Skin of body (tissue), 2 donors: ENCODE measurements around the gene CACNA1C. TPM values are rescaled to one million over a fixed set of nuclear protein-coding genes. Genes with fewer than 3 reads are reported as not detected.
"Not testable (repeated sequence)": the region's sequence is repeated elsewhere in the genome, so short reads cannot be mapped to it uniquely, and the experiment has no call there.

Experiments
- DNase-seq: peaks from one replicate; lab custom pipeline; 2025; lab: John Stamatoyannopoulos, UW
- total RNA-seq: library from RNA; depleted of rRNA; stranded (reverse); fragments of >200 nt; gene quantifications from one replicate; pipeline ENCODE4 v1.2.3, GENCODE V29; 2014

Gene CACNA1C
- total RNA-seq, 1 donor from 2014 or later, result 4.3 TPM

DNA sequence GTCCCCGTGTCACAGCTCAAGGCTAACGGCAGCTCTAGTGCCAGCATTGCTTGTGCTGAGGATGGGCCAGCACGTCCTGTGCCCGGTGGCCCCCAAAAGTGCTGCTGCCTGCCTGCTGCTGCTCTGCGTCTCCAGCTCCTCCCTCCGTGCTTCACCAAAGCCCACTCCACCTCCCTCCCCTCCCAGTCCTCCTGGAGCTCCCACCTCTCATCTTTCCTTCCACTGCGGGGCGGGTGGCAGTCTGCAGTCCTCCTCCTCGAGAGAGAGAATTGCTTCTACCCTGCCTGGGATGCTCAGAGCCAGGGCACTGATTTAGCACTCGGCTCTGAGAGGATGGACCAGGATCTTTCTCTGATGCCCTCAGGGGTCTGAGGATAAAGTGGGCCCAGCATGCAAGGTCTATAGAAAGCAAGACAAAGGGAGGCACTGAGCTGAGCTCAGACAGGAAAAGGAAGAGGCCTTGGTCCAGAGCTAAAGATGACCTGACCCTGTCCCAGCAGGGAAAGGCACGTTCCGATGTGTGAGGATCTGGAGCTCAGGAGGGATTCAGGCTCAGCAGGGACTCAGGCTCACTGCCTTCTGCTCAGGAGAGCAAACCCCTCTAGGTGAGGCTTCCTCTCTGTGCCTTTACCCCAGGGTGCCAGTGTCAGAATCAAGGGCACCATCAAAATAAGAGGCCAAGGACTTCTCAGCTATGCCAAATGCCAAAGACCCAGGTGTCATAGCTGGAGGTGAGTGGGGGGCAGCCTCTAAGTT is 628.8 kb downstream of the CACNA1C start:
- DNase-seq, result no peak

DNA sequence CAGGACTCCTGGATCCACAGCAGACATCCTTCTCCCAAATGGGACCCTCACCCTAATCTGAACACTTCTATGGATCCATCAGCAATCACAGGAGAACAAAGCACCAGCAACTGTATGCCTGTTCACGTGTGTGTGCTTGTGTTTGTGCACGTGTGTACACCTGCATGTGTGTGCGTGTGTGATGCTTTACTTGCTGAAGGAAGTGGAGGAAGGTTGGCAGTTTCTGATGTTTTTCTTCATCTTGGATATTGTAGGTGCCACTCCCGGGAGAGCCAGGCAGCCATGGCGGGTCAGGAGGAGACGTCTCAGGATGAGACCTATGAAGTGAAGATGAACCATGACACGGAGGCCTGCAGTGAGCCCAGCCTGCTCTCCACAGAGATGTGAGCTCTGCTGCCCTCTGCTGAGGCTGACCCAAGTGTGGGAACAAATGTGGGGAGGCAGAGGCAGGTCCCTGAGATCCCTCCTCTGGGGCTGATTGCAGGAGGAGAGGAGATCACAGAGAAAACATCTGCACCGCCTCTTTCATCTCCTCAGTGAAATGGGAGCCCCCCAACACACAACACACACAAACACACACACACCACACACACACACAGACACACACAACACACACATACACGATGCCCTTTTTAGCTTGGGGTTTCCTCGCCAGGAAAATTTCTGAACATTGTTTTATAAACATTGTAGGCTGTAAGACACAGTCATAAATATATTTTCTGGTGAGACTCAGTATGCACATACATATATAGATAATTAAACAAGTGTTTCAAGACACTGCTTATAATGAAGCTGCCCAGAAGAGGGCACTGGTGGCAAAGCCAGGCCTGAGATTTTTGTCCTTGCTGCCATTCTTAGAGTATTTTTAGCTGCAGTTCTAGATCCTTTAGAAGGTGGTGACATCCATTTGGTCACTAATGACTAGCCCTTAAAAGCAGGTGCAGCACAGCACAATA is 629.8 kb downstream of the CACNA1C start:
- peak; percentile 11 for DNase-seq

DNA sequence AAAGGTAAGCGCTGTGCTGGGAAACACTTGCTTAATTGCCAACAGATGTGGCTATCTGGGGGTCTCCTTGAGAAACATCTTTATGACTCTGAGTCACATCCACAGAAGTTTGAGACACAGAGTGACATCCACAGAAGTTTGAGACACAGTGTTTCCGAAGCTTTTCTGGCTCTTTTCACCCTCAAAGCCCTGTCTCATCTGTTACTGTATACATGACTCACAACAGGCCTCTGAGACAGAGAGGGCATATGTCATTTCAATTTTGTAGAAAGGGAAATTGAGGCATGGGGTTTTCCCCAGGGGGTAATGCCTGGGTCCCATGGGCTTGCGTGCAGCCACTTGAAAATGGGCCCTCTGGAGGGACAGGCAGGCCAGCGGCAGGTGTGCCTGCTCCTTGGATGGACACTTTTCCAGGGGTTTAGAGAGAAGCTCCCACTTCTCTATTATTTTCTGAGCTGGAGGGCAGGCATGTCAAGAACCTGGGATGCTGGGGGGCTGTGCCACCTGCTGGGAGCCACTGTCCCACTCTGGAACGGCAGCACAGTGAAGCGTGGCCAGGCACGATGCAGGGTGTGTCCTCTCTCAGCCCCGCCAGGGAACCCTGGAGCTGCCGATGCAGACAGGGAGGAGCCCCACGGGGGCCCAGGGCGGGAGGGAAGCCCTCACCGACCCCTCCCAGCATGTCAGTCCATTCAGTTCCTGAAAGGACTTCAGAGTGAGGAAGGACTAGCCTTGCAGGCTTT is 630.7 kb downstream of the CACNA1C start:
- no peak for DNase-seq

DNA sequence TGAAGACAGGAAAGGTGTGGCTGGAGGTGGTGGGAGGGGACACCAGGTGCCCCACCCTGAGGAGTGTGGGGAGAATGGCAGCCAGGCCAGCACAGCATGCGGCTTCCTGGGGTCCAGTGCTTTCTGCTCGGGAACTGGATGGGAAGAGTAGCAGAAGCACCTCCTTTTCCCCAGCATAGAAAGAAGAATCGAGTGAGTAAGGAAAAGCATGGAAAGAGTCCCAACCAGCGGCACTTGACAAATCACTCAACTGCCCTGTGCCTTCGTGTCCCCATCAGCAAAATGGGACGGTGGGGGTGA is 631.2 kb downstream of the CACNA1C start:
- not testable (repeated sequence) for DNase-seq

DNA sequence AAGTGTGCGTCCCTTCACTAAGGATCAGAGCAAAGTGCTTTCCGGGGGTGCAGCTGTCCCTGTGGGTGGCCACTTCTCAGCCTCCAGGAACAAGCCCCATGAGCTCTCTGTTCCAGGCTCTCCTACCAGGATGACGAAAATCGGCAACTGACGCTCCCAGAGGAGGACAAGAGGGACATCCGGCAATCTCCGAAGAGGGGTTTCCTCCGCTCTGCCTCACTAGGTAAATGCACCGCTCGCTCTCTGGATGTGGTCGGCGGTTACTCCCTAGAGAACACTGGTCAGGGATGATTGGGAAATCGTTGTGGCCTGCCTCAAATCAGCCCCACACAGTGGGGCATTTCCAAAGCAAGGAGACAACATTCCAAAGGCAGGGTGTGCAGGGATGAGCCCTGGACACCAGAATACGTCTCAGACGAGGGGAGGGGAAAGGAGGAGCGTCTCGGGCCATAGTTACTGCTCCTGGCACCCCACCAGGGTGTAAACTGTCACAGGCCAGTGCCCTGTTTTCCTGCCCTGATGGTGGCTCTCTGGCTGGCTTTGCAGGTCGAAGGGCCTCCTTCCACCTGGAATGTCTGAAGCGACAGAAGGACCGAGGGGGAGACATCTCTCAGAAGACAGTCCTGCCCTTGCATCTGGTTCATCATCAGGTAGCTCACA is 633.0 kb downstream of the CACNA1C start:
- DNase-seq, result not testable (repeated sequence)

DNA sequence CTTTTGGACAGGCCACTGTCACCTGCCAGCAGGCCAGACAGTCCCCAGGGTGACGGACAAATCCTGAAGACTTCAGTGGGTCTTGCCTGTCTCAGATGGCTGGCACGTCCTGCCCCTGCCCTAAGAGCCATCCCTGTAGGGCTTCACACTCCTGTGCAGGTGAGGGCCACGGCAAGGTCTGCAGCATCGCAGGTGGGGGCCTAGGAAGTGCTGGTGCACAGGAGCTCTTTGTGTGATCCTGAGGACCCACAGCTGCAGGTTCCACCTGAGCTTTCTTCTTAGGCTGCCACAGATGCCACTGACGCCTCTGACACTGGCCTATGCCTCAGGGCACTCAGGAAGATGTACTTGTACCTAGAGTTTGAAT is 633.5 kb downstream of the CACNA1C start:
- no peak for DNase-seq

DNA sequence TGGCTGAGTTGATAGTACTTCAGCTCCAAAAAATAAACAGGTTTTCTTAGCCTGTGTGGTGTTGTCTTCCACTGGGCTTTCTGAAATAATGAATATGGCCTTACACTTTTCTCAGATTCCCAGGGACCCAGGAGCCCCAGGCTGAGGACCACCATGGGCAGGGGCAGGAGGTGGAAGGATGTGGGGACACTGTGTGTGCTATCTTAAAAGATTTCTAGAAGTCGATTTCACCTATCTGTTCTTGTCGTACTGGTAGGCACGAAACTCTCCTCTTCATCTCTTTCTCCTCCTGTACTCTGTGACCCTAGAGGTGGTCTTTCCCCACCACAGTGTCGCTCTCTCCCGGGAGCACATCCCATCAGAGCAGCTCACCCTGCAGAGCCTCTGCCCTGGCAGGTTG is 634.3 kb downstream of the CACNA1C start:
- no peak for DNase-seq

DNA sequence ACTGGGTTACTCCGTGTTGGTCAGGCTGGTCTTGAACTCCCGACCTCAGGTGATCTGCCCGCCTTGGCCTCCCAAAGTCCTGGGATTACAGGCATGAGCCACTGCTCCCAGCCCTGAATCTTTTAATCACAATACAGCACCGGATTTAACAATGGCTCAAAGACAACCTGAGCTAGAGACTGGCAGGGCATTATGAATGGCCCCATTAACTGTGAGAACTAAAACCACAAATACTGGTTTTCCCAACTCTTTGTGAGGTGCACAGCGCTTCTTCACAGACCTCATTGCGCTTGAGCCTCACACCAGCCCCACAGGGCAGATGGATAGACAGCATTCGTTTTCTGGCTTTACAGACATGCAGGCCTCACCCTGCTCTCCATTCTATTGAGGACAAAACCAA is 634.9 kb downstream of the CACNA1C start:
- no peak for DNase-seq

DNA sequence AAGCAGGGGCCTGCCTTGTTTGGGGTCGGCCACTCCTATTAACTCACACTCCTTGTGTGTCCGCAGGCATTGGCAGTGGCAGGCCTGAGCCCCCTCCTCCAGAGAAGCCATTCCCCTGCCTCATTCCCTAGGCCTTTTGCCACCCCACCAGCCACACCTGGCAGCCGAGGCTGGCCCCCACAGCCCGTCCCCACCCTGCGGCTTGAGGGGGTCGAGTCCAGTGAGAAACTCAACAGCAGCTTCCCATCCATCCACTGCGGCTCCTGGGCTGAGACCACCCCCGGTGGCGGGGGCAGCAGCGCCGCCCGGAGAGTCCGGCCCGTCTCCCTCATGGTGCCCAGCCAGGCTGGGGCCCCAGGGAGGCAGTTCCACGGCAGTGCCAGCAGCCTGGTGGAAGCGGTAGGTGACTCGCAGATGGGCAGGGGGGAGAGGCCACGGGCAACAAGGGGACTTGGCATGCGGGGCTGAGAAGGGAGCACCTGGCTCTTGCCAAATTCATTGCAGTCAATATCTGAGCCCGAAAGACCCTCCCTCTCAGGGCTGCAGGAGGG is 635.7 kb downstream of the CACNA1C start:
- DNase-seq, result no peak

DNA sequence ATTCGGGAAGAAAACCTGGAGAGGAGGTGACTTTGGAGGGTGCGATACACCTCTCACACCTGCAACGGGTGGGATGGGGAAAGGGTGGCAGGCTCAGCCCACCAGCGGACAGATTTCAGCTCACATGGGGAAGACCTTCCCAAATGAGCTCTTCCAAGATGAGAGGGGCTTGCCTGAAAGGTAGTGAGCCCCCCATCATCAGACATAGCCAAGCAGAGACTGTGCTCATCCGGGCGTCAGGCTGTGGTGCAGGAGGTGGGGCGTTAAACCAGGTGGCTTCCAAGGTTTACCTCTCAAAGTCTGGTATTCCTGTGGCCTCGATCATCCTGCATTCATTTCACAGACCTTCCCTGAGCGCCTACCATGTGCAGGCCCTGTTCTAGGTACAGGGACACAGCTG is 636.6 kb downstream of the CACNA1C start:
- no peak for DNase-seq

DNA sequence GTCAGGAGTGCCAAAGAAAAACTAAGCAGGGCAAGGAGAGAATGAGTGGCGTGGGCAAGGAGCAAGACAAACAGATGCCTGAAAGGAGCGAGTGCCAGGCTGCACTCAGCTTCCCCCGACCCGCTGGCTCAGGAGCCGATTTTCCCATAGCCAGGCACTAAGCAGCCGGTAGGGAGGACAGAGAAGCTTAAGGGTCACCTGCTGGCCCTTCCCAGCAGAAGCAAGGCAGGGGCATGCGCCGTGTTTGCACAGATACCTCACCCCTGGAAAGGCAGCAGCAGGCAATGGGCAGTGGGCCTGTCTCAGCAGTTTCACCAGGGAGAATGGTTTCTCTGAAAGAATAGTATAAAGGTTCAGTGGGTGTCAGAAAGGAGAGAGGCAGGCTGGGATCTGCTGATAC is 637.1 kb downstream of the CACNA1C start:
- no peak for DNase-seq

DNA sequence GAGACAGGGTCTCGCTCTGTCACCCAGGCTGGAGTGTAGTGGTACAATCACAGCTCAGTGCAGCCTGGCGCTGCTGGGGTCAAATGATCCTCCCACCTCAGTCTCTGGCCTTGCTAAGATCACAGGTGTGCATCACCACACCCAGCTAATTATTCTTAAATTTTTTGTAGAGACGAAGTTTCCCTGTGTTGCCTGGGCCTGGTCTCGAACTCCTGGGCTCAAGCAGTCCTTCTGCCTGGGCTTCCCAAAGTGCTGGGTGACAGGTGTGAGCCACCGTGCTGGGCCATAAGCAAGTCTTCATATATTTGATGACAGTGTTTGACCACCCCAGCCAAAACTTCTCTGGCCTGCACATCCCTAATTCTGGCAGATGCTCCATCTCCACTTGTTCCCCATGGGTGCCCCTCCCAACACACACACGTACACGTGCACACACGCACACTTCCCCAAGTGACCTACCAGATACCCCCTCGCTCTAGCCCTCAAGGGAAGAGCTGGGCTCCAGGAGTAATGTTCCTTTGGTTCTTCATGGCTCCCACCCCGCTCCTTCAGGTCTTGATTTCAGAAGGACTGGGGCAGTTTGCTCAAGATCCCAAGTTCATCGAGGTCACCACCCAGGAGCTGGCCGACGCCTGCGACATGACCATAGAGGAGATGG is 637.7 kb downstream of the CACNA1C start:
- DNase-seq, result no peak

DNA sequence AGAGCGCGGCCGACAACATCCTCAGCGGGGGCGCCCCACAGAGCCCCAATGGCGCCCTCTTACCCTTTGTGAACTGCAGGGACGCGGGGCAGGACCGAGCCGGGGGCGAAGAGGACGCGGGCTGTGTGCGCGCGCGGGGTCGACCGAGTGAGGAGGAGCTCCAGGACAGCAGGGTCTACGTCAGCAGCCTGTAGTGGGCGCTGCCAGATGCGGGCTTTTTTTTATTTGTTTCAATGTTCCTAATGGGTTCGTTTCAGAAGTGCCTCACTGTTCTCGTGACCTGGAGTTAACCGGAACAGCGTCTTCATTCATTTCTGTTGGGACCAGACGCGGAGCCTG is 638.2 kb downstream of the CACNA1C start:
- DNase-seq, result peak; percentile 18

DNA sequence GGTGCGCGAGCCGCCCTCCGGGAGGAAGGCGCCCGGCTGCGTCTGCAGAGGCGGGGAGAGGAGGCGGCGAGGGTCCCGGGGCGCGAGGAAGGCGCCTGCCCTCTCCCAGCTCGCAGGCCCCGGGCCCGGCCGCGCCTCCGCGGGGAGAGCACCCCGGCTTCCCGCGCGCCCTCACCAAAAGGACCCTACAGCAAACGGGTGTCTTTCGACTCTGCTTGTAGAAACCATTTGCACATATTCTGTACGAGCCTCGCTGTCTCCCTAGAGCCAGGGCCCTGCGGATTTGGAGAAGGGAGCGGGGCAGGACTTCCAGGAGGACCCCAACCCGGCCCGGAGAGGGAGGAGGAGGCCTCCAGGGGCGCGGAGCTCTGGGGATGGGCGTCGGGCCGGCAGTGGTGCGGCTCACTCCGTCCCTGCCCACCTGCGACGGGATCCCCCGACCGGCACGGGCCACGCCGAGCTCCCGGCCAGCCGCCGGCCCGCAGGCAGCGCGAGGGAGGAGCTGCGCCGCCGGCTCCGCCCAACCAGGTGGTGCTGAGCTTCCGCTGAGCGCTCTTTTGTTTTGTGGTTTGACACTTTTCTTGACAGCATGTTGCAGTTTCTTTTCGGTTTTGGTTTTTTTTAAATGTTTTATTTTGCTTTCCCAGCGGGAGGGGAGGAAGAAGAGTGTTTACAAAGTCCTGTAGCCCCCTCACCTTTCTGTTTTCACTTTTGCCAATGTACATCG is 638.7 kb downstream of the CACNA1C start:
- DNase-seq, result no peak

DNA sequence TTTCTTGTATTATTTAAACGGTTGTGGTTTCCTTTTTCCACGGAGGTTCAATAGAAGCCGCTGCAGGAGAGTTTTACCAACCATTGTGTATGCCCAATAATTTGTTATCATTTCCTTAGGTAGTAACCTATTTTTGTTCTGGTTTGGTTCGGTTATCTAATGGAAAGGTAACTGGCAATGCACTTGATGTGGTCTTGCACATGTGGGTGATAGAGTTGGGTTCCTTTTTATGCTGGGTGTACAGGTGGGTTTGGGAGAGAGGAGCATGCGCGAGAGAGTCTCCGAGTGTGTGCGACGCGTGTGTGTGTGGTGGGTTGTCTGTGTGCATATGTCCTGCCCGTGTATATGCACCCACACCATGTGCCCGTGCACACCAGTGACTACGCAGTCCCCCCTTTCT is 639.3 kb downstream of the CACNA1C start:
- DNase-seq, result no peak

DNA sequence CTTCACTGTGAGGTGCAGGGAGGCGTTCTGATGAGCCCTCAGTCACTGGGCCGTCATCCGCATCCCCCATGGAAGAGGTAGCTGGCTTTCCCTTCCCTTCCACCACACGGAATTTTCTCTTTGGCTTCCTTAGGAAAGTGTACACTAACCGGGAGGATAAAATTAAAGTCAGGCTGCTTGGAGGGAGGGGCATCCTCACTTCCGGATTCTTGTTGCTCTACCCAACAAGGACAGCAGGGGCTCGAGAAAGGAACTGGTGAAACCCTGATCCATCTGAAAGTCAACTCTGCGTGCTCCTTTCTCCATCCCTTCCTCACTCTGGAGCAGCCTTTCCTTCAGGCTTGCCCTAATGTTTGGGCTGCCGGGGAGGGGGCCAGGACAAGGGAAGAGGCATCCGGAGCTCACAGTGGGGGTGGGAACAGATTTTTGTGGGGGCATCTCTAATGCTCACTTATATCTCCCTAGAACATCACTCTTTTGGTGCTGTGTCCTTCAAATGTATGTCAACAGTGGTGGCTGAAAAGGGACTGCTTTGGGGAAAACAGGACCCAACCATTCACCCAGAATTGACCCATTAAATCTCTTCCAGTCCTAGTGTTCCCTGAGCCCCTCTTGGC is 640.6 kb downstream of the CACNA1C start:
- DNase-seq, result no peak

DNA sequence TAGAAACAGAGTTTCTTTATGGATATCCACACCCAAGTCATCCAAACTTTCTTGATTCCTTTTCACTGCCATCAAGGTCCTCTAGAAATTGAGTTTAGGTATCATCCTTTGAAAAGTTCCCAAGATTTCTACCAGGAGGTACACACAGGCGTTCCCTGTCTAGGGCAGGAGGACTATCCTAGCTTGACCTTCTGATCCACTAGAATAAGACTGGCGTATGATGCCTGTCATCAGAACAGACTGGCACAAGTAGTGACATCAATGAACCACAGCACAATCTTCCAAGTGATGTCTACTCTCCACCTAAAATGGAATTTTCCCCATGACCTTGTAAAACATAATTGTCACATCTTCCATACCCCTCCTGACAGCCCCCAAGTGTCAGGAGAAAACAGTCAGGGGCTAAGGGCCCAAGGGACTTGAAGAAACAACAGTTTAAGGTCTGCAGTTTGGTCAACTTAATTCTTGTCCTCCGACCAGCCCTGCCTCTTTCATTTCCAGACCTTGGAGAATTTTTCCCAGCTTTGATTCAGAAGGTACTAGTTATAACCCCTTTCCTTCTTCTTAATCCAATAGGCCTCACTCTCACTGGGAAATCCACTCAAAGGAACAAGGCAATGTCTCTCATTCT is 641.3 kb downstream of the CACNA1C start:
- DNase-seq, result no peak

DNA sequence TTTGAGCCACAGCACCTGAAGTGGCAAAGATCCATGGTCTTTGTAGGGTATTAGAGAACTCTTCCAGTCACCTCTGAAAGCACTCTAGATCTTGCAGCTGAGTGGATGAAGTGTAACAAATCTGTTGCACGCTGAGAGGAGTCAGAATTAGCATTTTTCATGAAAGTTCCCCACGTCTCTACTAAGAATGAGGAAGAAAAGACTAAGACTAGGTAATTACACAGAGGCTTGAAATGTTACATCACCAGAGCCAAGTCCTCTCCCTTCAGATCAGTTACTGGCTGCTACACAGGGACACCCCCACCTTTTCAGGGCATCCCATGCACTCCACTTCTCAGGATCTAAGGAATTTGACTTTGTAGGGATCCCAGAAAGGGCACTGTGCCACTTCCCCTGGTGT is 643.3 kb downstream of the CACNA1C start:
- no peak for DNase-seq

DNA sequence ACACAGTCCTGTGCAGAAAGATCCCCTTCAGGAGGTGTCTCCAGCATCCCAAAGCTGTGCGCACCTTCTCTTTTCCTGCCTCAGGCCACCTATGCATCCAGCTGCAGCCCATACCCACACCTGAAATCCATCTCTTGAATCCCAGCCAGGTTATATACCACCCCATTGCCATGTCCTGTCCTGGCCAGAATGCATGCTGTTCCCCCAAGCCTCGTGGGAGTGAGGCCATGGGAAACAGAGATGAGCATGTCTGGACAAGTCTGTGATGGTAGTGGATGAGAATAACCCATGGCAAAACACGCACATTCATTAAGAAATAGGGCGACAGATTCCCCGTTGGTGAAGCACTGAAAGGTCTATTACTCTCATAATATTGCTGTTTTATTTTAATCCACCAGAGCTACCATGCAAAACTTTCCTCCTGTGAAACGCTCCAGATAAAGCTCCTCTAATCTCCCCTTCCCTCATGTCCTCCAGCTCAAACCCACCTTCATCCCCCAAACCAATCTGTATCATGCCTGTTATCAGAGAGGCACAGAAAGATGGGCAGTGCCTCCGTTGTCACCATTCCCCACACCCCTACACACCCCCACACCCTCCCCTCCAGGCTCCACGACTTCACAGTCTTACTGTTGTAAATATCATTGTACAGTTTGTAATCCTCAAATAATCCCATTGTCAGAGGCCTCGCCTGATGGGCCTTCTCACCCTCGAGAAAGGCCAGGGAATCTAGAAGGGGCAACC is 644.4 kb downstream of the CACNA1C start:
- DNase-seq, result no peak
